Parathyroid adenoma (tissue), 2 donors: Measurements from ENCODE around the gene TMSB4X.

Source experiments
- H2AFZ ChIP-seq: fragments of 300-600 bp; sonication (generic); one replicate; pipeline ENCODE4 v1.7.0; 2017; ENCODE audit warnings: antibody characterized with exemption, mild to moderate bottlenecking
- H3K27ac ChIP-seq: fragments of 300-600 bp; sonication (generic); one replicate; pipeline ENCODE4 v1.7.0; 2017
- H3K27me3 ChIP-seq: fragments of 300-600 bp; sonication (generic); one replicate; pipeline ENCODE4 v1.7.0; 2017; ENCODE audit warnings: low read length; ENCODE audit not compliant: control insufficient read depth, insufficient read depth
- H3K36me3 ChIP-seq: fragments of 300-600 bp; sonication (generic); one replicate; pipeline ENCODE4 v1.7.0; 2017; ENCODE audit warnings: low read length; ENCODE audit not compliant: control insufficient read depth, insufficient read depth
- H3K4me1 ChIP-seq: fragments of 300-600 bp; sonication (generic); one replicate; pipeline ENCODE4 v1.7.0; 2017; ENCODE audit warnings: control low read depth
- H3K4me2 ChIP-seq: fragments of 300-600 bp; sonication (generic); one replicate; pipeline ENCODE4 v1.7.0; 2017; ENCODE audit warnings: low read length
- H3K4me3 ChIP-seq: fragments of 300-600 bp; sonication (generic); one replicate; pipeline ENCODE4 v1.7.0; 2017; ENCODE audit warnings: low read depth, low read length
- H3K79me2 ChIP-seq: fragments of 300-600 bp; sonication (generic); one replicate; pipeline ENCODE4 v1.7.0; 2017; ENCODE audit warnings: control low read depth
- H3K9ac ChIP-seq: fragments of 300-600 bp; sonication (generic); one replicate; pipeline ENCODE4 v1.7.0; 2017; ENCODE audit warnings: mild to moderate bottlenecking
- H3K9me3 ChIP-seq: fragments of 300-600 bp; sonication (generic); one replicate; pipeline ENCODE4 v1.7.0; 2017; ENCODE audit warnings: low read length; ENCODE audit not compliant: control insufficient read depth
- TF ChIP-seq, protein P1 (sequence below): fragments of 300-600 bp; sonication (generic); IDR thresholded peaks from one replicate; pipeline ENCODE4 v1.7.0; 2017; ENCODE audit warnings: antibody characterized with exemption, mild to moderate bottlenecking
- donor health status: primary hyperparathyroidism.

TMSB4X gene

DNA sequence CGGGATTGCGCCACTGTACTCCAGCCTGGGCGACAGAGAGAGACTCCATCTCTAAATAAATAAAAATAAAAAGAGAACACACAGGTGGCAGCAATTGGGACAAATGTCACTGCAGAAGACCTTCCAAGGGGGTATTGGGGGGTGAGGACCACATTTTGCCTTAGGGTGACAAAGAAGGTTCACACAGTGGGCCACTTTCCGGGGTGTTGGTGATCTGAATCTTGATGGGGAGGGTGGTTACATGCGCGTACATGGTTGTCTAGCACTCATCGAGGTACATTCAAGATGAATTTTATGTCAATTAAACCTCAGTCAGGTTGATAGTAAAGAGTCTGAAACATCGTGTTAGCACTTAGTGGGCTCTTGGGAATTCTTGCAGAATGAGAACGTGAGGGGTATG is 20.5 kb upstream of the TMSB4X start:
- no peaks in the 10 kb centered on the region for H3K9me3 ChIP-seq
- H3K79me2 ChIP-seq: no peaks in the 10 kb centered on the region
- H3K4me1 ChIP-seq: peaks cover 3% of the 10 kb centered on the region
- no peaks in the 10 kb centered on the region for H3K27me3 ChIP-seq
- no peak overlapping the region for H2AFZ ChIP-seq
- H3K36me3 ChIP-seq: no peaks in the 10 kb centered on the region
- H3K4me3 ChIP-seq: no peak overlapping the region
- no peak overlapping the region for H3K4me2 ChIP-seq
- TF ChIP-seq, protein P1, sequence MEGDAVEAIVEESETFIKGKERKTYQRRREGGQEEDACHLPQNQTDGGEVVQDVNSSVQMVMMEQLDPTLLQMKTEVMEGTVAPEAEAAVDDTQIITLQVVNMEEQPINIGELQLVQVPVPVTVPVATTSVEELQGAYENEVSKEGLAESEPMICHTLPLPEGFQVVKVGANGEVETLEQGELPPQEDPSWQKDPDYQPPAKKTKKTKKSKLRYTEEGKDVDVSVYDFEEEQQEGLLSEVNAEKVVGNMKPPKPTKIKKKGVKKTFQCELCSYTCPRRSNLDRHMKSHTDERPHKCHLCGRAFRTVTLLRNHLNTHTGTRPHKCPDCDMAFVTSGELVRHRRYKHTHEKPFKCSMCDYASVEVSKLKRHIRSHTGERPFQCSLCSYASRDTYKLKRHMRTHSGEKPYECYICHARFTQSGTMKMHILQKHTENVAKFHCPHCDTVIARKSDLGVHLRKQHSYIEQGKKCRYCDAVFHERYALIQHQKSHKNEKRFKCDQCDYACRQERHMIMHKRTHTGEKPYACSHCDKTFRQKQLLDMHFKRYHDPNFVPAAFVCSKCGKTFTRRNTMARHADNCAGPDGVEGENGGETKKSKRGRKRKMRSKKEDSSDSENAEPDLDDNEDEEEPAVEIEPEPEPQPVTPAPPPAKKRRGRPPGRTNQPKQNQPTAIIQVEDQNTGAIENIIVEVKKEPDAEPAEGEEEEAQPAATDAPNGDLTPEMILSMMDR: no peak
- no peak overlapping the region for H3K27ac ChIP-seq
- H3K9ac ChIP-seq: no peak overlapping the region

DNA sequence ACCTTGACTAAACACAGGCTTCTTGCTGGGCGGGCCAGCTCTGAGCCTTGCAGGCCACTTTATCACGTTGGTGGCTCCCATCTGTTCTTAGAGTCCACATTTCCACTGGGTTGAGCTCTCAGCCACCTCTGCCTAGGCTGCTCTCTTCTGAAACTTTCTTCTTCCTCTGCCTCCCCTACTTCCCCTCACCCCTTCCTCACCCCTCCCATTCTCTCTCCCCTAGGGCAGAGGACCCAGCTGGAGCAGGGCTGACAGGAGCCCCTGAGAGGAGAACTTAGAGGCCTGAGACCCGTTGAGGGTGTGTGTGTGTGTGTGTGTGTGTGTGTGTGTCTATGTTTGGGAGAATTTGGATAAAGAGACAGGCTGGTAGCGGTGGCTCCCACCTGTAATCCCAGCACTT is 19.9 kb upstream of the TMSB4X start:
- Histone ChIP-seq H3K79me2 (no peaks in the 10 kb centered on the region), H3K27me3 (no peaks in the 10 kb centered on the region), H3K36me3 (no peaks in the 10 kb centered on the region), H3K4me3 (no peak overlapping the region), H2AFZ (no peak overlapping the region), H3K4me2 (no peak overlapping the region), H3K4me1 (no peaks in the 10 kb centered on the region), H3K9ac (no peak overlapping the region), H3K27ac (no peak overlapping the region), H3K9me3 (no peaks in the 10 kb centered on the region)
- TF ChIP-seq, protein P1: no peak

DNA sequence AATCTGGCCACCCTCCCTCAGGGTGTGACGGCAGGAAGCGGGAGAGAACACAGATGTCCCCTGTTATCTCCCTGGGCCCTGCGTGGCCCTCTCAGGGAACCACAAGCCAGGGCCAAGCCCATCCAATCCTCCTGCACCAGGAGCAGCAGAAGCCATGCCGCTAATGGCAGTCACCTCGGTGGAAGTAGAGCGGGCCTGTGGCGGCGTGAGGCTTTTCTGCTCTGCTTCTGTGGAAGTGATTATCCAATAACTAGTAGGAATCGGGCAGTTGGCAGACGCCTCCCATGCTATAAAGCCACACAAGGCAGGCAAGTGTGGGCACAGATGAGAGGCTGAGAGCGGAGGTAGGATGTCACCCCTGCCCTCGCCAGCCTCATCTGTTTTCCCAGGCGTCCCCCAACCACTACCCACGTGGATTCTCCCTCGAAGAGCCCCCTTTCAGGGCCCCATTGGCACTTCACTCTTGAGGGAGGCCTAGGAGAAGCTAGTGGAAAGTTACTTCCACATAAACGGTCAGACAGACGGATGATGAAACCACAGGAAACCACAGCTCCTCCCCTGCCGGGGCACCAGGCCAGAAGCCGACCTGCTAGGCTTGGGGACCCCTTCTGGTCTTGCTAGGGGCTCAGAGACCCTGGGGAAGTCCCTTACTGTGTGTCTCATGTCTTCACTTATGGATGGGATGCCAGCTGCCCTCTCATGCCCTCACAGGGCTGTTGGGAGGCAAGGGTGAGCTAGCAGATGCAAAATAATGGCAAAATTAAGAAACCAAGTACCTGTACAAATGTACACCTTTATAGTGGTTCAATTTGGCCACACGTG is 18.8 kb upstream of the TMSB4X start:
- Histone ChIP-seq H3K4me1 (no peaks in the 10 kb centered on the region), H3K9ac (no peak overlapping the region)

DNA sequence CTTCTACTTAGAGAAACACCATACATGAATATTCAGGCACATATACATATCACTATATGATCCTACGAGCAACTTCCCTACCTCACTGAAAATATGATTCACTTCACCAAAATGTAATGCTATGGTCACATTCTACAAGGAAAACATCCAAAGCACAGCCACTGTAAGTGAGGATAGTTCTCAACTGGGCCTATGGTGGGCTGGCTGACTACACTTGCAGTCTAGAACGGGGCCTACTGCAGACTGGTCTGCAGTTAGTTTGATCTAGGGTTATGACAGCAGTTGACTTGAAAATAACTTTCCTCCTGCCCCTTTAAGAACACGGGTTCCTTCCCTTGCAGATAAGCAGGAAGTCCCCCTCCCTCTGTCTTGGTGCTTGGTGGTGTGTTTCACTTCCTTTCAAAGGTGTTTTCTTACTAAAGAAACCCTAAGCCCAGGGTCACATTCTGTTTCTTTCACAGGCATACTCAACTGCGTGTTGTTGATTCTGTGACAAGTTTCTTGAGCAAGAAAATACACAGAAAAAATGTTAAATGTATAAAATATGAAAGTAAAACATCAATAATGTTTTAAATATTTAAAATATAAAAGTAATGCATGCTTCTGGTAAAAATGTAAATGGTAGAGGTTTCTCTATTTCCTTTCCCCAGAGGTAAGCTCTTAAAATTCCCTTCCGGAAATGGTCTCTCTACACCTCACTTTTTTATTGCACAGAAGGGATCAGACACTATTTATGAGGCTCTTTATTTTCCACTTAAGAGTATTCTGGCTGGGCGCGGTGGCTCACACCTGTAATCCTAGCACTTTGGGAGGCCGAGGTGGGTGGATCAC is 18.0 kb upstream of the TMSB4X start:
- H3K27ac ChIP-seq: peak overlapping the region; percentile 44
- H3K36me3 ChIP-seq: no peaks in the 10 kb centered on the region
- H2AFZ ChIP-seq: no peak overlapping the region
- H3K27me3 ChIP-seq: no peaks in the 10 kb centered on the region
- H3K4me2 ChIP-seq: no peak overlapping the region
- H3K9me3 ChIP-seq: no peaks in the 10 kb centered on the region
- H3K9ac ChIP-seq: no peak overlapping the region
- H3K79me2 ChIP-seq: no peaks in the 10 kb centered on the region
- TF ChIP-seq, protein P1: no peak
- H3K4me1 ChIP-seq: no peaks in the 10 kb centered on the region
- H3K4me3 ChIP-seq: no peak overlapping the region

More for the DNA sequence above, 18.8 kb upstream of the TMSB4X start:
- no peak overlapping the region for H3K4me2 ChIP-seq
- no peak overlapping the region for H3K4me3 ChIP-seq
- TF ChIP-seq, protein P1: no peak
- no peaks in the 10 kb centered on the region for H3K36me3 ChIP-seq
- no peak overlapping the region for H2AFZ ChIP-seq
- no peaks in the 10 kb centered on the region for H3K79me2 ChIP-seq
- no peaks in the 10 kb centered on the region for H3K9me3 ChIP-seq
- no peaks in the 10 kb centered on the region for H3K27me3 ChIP-seq
- H3K27ac ChIP-seq: peak overlapping the region; percentile 44
